Ectodermal cell (in vitro differentiated cells): ENCODE results near the gene AP5S1.

Experiments used
- H3K27ac ChIP-seq: 2 replicates; pipeline ENCODE4 v1.7.0; 2013; ENCODE audit warnings: mild to moderate bottlenecking, low read depth, low read length; ENCODE audit not compliant: insufficient read depth, poor library complexity, severe bottlenecking
- H3K27me3 ChIP-seq: 2 replicates; pipeline ENCODE4 v1.7.0; 2013; ENCODE audit warnings: mild to moderate bottlenecking, low read length; ENCODE audit not compliant: insufficient read depth, control insufficient read depth, poor library complexity, severe bottlenecking
- H3K36me3 ChIP-seq: one replicate; pipeline ENCODE4 v1.7.0; 2013; ENCODE audit warnings: low read length; ENCODE audit not compliant: control insufficient read depth, insufficient read depth
- H3K4me1 ChIP-seq: one replicate; pipeline ENCODE4 v1.7.0; 2013; ENCODE audit warnings: low read length; ENCODE audit not compliant: control insufficient read depth, insufficient read depth
- H3K4me3 ChIP-seq: 2 replicates; pipeline ENCODE4 v1.7.0; 2013; ENCODE audit warnings: low read depth, low read length, control low read depth; ENCODE audit not compliant: insufficient read depth
- H3K9me3 ChIP-seq: 2 replicates; pipeline ENCODE4 v1.7.0; 2013; ENCODE audit warnings: mild to moderate bottlenecking, low read length, moderate library complexity; ENCODE audit not compliant: control insufficient read depth
- WGBS, 2 experiments: methylation state at CpG; one replicate each; pipeline ENCODE4 v1.1.7; 2013; ENCODE audit warnings: missing lambda C conversion rate in 2 of 2; 5-methylcytosine and 5-hydroxymethylcytosine counted together

The AP5S1 gene

GRCh38 chr20:3863317-3863716 lies 43.0 kb downstream of the AP5S1 start:
- Histone ChIP-seq H3K4me3 (no peak overlapping the region), H3K4me1 (no peaks in the 10 kb centered on the region), H3K36me3 (peaks cover 32% of the 10 kb centered on the region), H3K27me3 (no peaks in the 10 kb centered on the region), H3K9me3 (no peaks in the 10 kb centered on the region), H3K27ac (no peak overlapping the region)
- WGBS, 2 experiments, result 93 to 94% methylated on average over 7 of the region's 7 CpGs

- Histone ChIP-seq H3K36me3 (peaks cover 32% of the 10 kb centered on the region), H3K27me3 (no peaks in the 10 kb centered on the region), H3K4me1 (no peaks in the 10 kb centered on the region), H3K27ac (no peak overlapping the region), H3K9me3 (no peaks in the 10 kb centered on the region), H3K4me3 (no peak overlapping the region)
- WGBS, 2 experiments, result 90 to 93% methylated on average over 5 of the region's 5 CpGs
Measured at GRCh38 chr20:3864518-3864917, 44.2 kb downstream of the AP5S1 start.

GRCh38 chr20:3865152-3865886 lies 45.0 kb downstream of the AP5S1 start:
- H3K4me1 ChIP-seq, result no peaks in the 10 kb centered on the region
- no peaks in the 10 kb centered on the region for H3K9me3 ChIP-seq
- H3K4me3 ChIP-seq, result no peak overlapping the region
- H3K27ac ChIP-seq, result no peak overlapping the region
- H3K36me3 ChIP-seq, result peaks cover 32% of the 10 kb centered on the region
- no peaks in the 10 kb centered on the region for H3K27me3 ChIP-seq
- WGBS, 2 experiments, result 95 to 96% methylated on average over 14 of the region's 14 CpGs

- WGBS, 2 experiments, result 96% methylated on average over 14 of the region's 14 CpGs
- Histone ChIP-seq H3K36me3 (peaks cover 32% of the 10 kb centered on the region), H3K4me3 (no peak overlapping the region)
Measured at GRCh38 chr20:3865887-3866407, 45.6 kb downstream of the AP5S1 start.

GRCh38 chr20:3866464-3866863 lies 46.1 kb downstream of the AP5S1 start:
- no peaks in the 10 kb centered on the region for H3K27me3 ChIP-seq
- H3K9me3 ChIP-seq, result no peaks in the 10 kb centered on the region
- H3K27ac ChIP-seq, result no peak overlapping the region
- H3K36me3 ChIP-seq, result peaks cover 27% of the 10 kb centered on the region
- H3K4me3 ChIP-seq, result no peak overlapping the region
- WGBS, 2 experiments, result 94% methylated on average over 3 of the region's 3 CpGs
- no peaks in the 10 kb centered on the region for H3K4me1 ChIP-seq

More at GRCh38 chr20:3865887-3866407, 45.6 kb downstream of the AP5S1 start:
- Histone ChIP-seq H3K27me3 (no peaks in the 10 kb centered on the region), H3K9me3 (no peaks in the 10 kb centered on the region), H3K27ac (no peak overlapping the region), H3K4me1 (no peaks in the 10 kb centered on the region)

- Histone ChIP-seq H3K36me3 (peaks cover 14% of the 10 kb centered on the region), H3K27me3 (no peaks in the 10 kb centered on the region), H3K27ac (no peak overlapping the region), H3K4me3 (no peak overlapping the region), H3K4me1 (no peaks in the 10 kb centered on the region), H3K9me3 (no peaks in the 10 kb centered on the region)
- 81 to 95% methylated on average over 2 of the region's 2 CpGs for WGBS, 2 experiments
Measured at GRCh38 chr20:3867802-3868201, 47.5 kb downstream of the AP5S1 start.

DNA sequence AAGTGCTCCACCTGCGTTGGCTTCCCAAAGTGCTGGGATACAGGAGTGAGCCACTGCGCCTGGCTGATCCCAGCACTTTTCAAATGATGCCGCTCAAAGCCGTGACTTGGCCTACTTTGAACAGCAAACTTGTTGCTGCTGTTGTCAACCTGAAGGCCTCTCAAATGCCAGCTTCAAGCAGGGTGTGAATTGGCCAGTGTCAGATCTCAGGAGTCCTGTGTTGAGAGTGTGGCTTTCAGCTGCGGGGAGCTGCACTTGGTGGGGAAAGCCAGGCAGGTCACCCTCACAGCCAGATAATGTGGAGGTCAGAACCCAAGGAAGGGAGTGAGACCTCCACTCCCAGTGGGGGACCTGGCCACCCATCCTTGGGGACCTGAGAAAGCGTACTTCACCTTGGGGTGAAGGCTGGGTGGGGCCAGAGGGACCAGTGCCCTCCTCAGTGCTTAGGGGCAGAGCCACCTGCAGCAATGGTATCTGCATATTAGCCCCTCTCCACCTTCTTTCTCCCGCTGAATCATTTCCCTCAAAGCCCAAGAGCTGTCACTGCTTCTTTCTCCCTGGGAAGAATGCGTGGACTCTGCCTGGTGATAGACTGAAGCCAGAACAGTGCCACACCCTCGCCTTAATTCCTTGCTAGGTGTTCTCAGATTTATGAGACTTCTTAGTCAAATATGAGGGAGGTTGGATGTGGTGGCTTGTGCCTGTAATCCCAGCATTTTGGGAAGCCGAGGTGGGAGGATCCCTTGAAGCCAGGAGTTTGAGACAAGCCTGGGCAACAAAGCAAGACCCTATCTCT lies 49.7 kb downstream of the AP5S1 start:
- WGBS, 2 experiments, result 94 to 96% methylated on average over 10 of the region's 10 CpGs
- Histone ChIP-seq H3K36me3 (peaks cover 10% of the 10 kb centered on the region), H3K27ac (no peak overlapping the region)

DNA sequence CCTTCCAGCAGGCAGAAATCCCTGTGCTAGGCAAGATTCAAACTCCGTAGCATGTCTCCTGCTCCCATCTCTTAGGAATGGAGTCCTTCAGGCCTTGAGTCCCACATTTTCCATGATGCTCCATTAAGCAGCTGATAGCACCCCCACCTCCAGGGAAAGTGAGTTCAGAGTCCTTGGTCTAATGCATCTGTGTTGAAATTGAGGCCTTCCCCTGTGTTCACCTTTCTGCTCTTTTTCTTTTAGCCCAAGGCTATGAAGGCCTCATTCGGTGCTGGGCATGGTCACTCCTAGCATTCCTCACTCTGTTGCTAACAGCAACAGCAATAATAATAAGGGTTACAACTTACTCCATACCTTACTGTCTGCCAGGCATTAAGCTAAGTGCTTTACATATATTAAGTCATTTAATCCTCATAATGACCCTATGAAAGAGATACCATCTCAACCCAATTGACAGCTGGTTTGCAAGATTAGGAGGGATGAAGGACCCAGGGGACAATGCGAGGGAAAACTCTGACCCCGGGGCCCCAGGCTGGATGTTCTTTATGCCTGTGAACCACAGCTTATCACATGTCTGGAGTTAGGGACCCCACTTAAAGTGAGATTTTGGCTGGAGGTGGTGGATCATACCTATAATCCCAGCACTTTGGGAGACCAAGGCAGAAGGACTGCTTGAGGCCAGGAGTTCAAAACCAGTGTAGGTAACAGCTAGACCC lies 51.4 kb downstream of the AP5S1 start:
- peaks cover 4% of the 10 kb centered on the region for H3K36me3 ChIP-seq
- 95 to 96% methylated on average over 4 of the region's 4 CpGs for WGBS, 2 experiments

More for the DNA sequence above, 49.7 kb downstream of the AP5S1 start:
- H3K4me3 ChIP-seq, result no peak overlapping the region
- H3K9me3 ChIP-seq, result no peaks in the 10 kb centered on the region
- no peaks in the 10 kb centered on the region for H3K27me3 ChIP-seq
- H3K4me1 ChIP-seq, result no peaks in the 10 kb centered on the region

DNA sequence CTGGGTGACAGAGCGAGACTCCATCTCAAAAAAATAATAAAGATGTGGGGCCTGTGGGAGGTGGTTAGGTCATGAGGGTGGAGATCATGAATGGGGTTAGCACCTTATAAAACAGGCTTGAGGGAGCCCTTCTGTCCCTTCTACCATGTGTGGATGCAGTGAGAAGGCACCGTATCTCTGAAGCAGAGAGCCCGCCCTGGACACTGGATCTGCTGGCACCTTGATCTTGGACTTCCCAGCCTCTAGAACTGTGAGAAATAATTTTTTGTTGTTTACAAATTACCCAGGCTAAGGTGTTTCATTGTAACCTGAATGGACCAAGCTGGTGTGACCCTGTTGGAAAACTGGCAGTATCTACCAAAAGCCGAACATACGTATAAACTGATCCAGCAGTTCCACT lies 53.2 kb downstream of the AP5S1 start:
- peaks cover 4% of the 10 kb centered on the region for H3K36me3 ChIP-seq
- H3K27me3 ChIP-seq, result no peaks in the 10 kb centered on the region
- WGBS, 2 experiments, result 94 to 97% methylated on average over 5 of the region's 5 CpGs
- H3K9me3 ChIP-seq, result no peaks in the 10 kb centered on the region
- no peak overlapping the region for H3K4me3 ChIP-seq
- no peak overlapping the region for H3K27ac ChIP-seq
- no peaks in the 10 kb centered on the region for H3K4me1 ChIP-seq

More for the DNA sequence above, 51.4 kb downstream of the AP5S1 start:
- H3K27me3 ChIP-seq, result no peaks in the 10 kb centered on the region
- no peak overlapping the region for H3K4me3 ChIP-seq
- no peaks in the 10 kb centered on the region for H3K9me3 ChIP-seq
- no peaks in the 10 kb centered on the region for H3K4me1 ChIP-seq
- H3K27ac ChIP-seq, result no peak overlapping the region
